SK-N-SH (cell line): ENCODE data around the gene MCC. TPM values are rescaled to one million over a fixed set of nuclear protein-coding genes. Genes with fewer than 3 reads are reported as not detected.

Source experiments
- CTCF ChIA-PET: fragments of 300-600, 350-600 bp; formaldehyde crosslinking; extraction: SDS; loops from one replicate; lab custom pipeline; 2021; lab: Yijun Ruan, JAX
- POLR2A ChIA-PET: fragments of 350-600 bp; sonication (Branson Sonifier 250); formaldehyde crosslinking; extraction: SDS; loops from one replicate; lab custom pipeline; 2020; ENCODE audit warnings: antibody characterized with exemption, inconsistent platforms; lab: Yijun Ruan, JAX
- DNase-seq: peaks from one replicate; pipeline ENCODE4 v3.0.0; 2012
- H2AFZ ChIP-seq: fragments of 200-600 bp; sonication (generic); 2 replicates; pipeline ENCODE4 v1.8.1; 2016; ENCODE audit warnings: antibody characterized with exemption, mild to moderate bottlenecking, low read depth
- H3F3A ChIP-seq: fragments of 200-600 bp; sonication (generic); replicated peaks from 2 replicates; pipeline ENCODE3; 2016; ENCODE audit warnings: antibody characterized with exemption, mild to moderate bottlenecking; ENCODE audit not compliant: insufficient read depth
- H3K27ac ChIP-seq, 2 experiments: fragments of 200-500 bp in 1 of 2; fragments of 200-600 bp in 1 of 2; sonication (Bioruptor generic) in 1 of 2; sonication (generic), shearing (Covaris generic) in 1 of 2; 2 replicates each; pipeline versions ENCODE4 v1.5.1 to v1.6.1; 2014 to 2016; ENCODE audit warnings: low read depth in 2 of 2, inconsistent platforms in 1 of 2, low read length in 1 of 2, mild to moderate bottlenecking in 1 of 2, mixed read lengths in 1 of 2
- H3K27me3 ChIP-seq: fragments of 200-600 bp; sonication (generic), shearing (Covaris generic); 2 replicates; pipeline ENCODE4 v1.6.1; 2016; ENCODE audit warnings: mixed run types; ENCODE audit not compliant: insufficient read depth
- H3K36me3 ChIP-seq, 2 experiments: fragments of 200-500 bp in 1 of 2; fragments of 200-600 bp in 1 of 2; sonication (Bioruptor generic) in 1 of 2; sonication (generic) in 1 of 2; replicated peaks in 1 of 2; 2 replicates each; pipeline versions ENCODE3 to v1.5.1; 2014 to 2016; ENCODE audit warnings: low read length in 1 of 2, mild to moderate bottlenecking in 1 of 2; ENCODE audit not compliant: insufficient read depth in 2 of 2, control insufficient read depth in 1 of 2
- H3K4me1 ChIP-seq, 2 experiments: fragments of 200-500 bp in 1 of 2; fragments of 200-600 bp in 1 of 2; sonication (Bioruptor generic) in 1 of 2; sonication (generic), shearing (Covaris generic) in 1 of 2; 2 replicates each; pipeline versions ENCODE4 v1.5.1 to v1.6.1; 2014 to 2016; ENCODE audit warnings: low read depth in 1 of 2, low read length in 1 of 2, mixed run types in 1 of 2; ENCODE audit not compliant: insufficient read depth in 2 of 2, control insufficient read depth in 1 of 2
- H3K4me2 ChIP-seq: fragments of 200-600 bp; sonication (generic), shearing (Covaris generic); 2 replicates; pipeline ENCODE4 v1.6.1; 2017; ENCODE audit warnings: mixed run types
- H3K4me3 ChIP-seq, 2 experiments: fragments of 200-500 bp in 1 of 2; fragments of 200-600 bp in 1 of 2; sonication (Bioruptor generic) in 1 of 2; sonication (generic), shearing (Covaris generic) in 1 of 2; 2 replicates each; pipeline versions ENCODE4 v1.5.1 to v1.8.1; 2014 to 2016; ENCODE audit warnings: low read depth in 2 of 2, inconsistent platforms in 1 of 2, low read length in 1 of 2, mild to moderate bottlenecking in 1 of 2, mixed read lengths in 1 of 2, moderate library complexity in 1 of 2
- H3K79me2 ChIP-seq: fragments of 200-600 bp; sonication (generic); 2 replicates; pipeline ENCODE4 v1.8.1; 2017; ENCODE audit warnings: mild to moderate bottlenecking; ENCODE audit not compliant: insufficient read depth
- H3K9ac ChIP-seq: fragments of 200-600 bp; sonication (generic); 2 replicates; pipeline ENCODE4 v1.6.1; 2017; ENCODE audit warnings: mixed run types
- H3K9me2 ChIP-seq: fragments of 200-600 bp; sonication (generic); 2 replicates; pipeline ENCODE4 v1.6.1; 2017; ENCODE audit warnings: mixed run types
- H3K9me3 ChIP-seq: fragments of 200-600 bp; sonication (generic); 2 replicates; pipeline ENCODE4 v1.6.1; 2017; ENCODE audit warnings: mixed run types, mild to moderate bottlenecking, moderate library complexity
- H4K20me1 ChIP-seq: fragments of 200-600 bp; sonication (generic); 2 replicates; pipeline ENCODE4 v1.6.1; 2017; ENCODE audit warnings: mild to moderate bottlenecking, mixed run types; ENCODE audit not compliant: insufficient read depth
- CHD2 ChIP-seq: fragments of 150-350 bp; IDR thresholded peaks from 2 replicates; pipeline ENCODE4 v1.6.1; 2018; ENCODE audit warnings: low read length; ENCODE audit not compliant: partially characterized antibody
- EP300 ChIP-seq, 2 experiments: IDR thresholded peaks; 2 replicates each; pipeline versions ENCODE4 v1.4.0 to v1.6.1; 2012; ENCODE audit warnings: borderline replicate concordance in 1 of 2, low read depth in 1 of 2, low read length in 1 of 2
- EZH2phosphoT487 ChIP-seq: fragments of 200-600 bp; sonication (generic); IDR thresholded peaks from 2 replicates; pipeline ENCODE4 v1.6.1; 2017; ENCODE audit warnings: low read depth, mixed run types, mild to moderate bottlenecking, antibody characterized with exemption, moderate library complexity, borderline replicate concordance
- FOSL2 ChIP-seq: IDR thresholded peaks from 2 replicates; pipeline ENCODE4 v1.4.0; 2012; ENCODE audit warnings: low read depth, mild to moderate bottlenecking, moderate library complexity, borderline replicate concordance
- FOXM1 ChIP-seq: IDR thresholded peaks from 2 replicates; pipeline ENCODE4 v1.4.0; 2012; ENCODE audit warnings: low read depth, mild to moderate bottlenecking
- GABPA ChIP-seq: IDR thresholded peaks from 2 replicates; pipeline ENCODE4 v1.4.0; 2012; ENCODE audit warnings: low read depth, mild to moderate bottlenecking
- JUND ChIP-seq: IDR thresholded peaks from 2 replicates; pipeline ENCODE4 v1.4.0; 2012
- MEF2A ChIP-seq: IDR thresholded peaks from 2 replicates; pipeline ENCODE4 v1.4.0; 2012; ENCODE audit warnings: low read depth, borderline replicate concordance
- MXI1 ChIP-seq: IDR thresholded peaks from 2 replicates; pipeline ENCODE4 v1.6.1; 2012; ENCODE audit warnings: mild to moderate bottlenecking, low read depth, low read length, improper control_type of control experiment
- NFIC ChIP-seq: IDR thresholded peaks from 2 replicates; pipeline ENCODE4 v1.4.0; 2012; ENCODE audit warnings: borderline replicate concordance
- NRF1 ChIP-seq: IDR thresholded peaks from 2 replicates; pipeline ENCODE4 v1.6.1; 2012; ENCODE audit warnings: low read depth, mild to moderate bottlenecking, low read length
- PBX3 ChIP-seq: IDR thresholded peaks from 2 replicates; pipeline ENCODE4; 2012
- POLR2AphosphoS5 ChIP-seq: IDR thresholded peaks from 2 replicates; pipeline ENCODE4 v1.6.1; 2012; ENCODE audit warnings: low read depth, low read length
- RFX5 ChIP-seq: IDR thresholded peaks from 2 replicates; pipeline ENCODE4 v1.6.1; 2012; ENCODE audit warnings: mild to moderate bottlenecking, improper control_type of control experiment, low read length
- RXRA ChIP-seq: IDR thresholded peaks from 2 replicates; pipeline ENCODE4 v1.4.0; 2012; ENCODE audit warnings: low read depth, mild to moderate bottlenecking, borderline replicate concordance
- SIN3A ChIP-seq: IDR thresholded peaks from 2 replicates; pipeline ENCODE4 v1.6.1; 2012; ENCODE audit warnings: low read depth, mild to moderate bottlenecking, low read length, moderate library complexity, borderline replicate concordance
- SMC3 ChIP-seq: IDR thresholded peaks from 2 replicates; pipeline ENCODE4 v1.6.1; 2012; ENCODE audit warnings: low read depth, low read length, improper control_type of control experiment
- TAF1 ChIP-seq: IDR thresholded peaks from 2 replicates; pipeline ENCODE4 v1.6.1; 2012; ENCODE audit warnings: low read depth, mild to moderate bottlenecking, low read length, moderate library complexity, borderline replicate concordance
- TCF12 ChIP-seq: IDR thresholded peaks from 2 replicates; pipeline ENCODE4 v1.4.0; 2012
- TEAD4 ChIP-seq: IDR thresholded peaks from 2 replicates; pipeline ENCODE4 v1.4.0; 2012; ENCODE audit warnings: mild to moderate bottlenecking, borderline replicate concordance; ENCODE audit not compliant: insufficient read depth
- YY1 ChIP-seq: IDR thresholded peaks from 2 replicates; pipeline ENCODE4 v1.4.0; 2012; ENCODE audit warnings: low read depth, mild to moderate bottlenecking
- ZBTB33 ChIP-seq: IDR thresholded peaks from 2 replicates; pipeline ENCODE4 v1.4.0; 2012; ENCODE audit warnings: low read depth, borderline replicate concordance
- polyA plus RNA-seq, 3 experiments: library from polyadenylated mRNA; depleted of rRNA; stranded (reverse); fragments of >200 nt; gene quantifications; 2 replicates each; pipeline ENCODE4 v1.2.3, GENCODE V29; 2012
- TF ChIP-seq, protein P1 (sequence below): fragments of 150-350 bp; IDR thresholded peaks from 2 replicates; pipeline ENCODE4 v1.6.1; 2016; ENCODE audit warnings: mild to moderate bottlenecking, low read depth, low read length
- TF ChIP-seq, protein P2 (sequence below): fragments of 150-350 bp; IDR thresholded peaks from 2 replicates; pipeline ENCODE4 v1.6.1; 2017; ENCODE audit warnings: antibody characterized with exemption, low read length, low read depth, borderline replicate concordance
- TF ChIP-seq, protein P3 (sequence below): IDR thresholded peaks from 2 replicates; pipeline ENCODE4 v1.6.1; 2012; ENCODE audit warnings: mild to moderate bottlenecking, low read depth, low read length, moderate library complexity
- TF ChIP-seq, protein P4 (sequence below): IDR thresholded peaks from 2 replicates; pipeline ENCODE4 v1.4.0; 2012; ENCODE audit warnings: low read depth

Gene MCC
- polyA plus RNA-seq, 1 of the 3 experiments (the other 2 are of a cell fraction), result 3.6 TPM

GRCh38 chr5:113237893-113238292, 250.4 kb downstream of the MCC start:
- no peaks in the 10 kb centered on the region for H3K36me3 ChIP-seq
- DNase-seq, result peak; percentile 48
- CTCF ChIA-PET, result interaction anchor here (0.5 to 1.7 kb wide), 5 partner anchors 10 to 242 kb away, joined by 3 to 5 read pairs (median 4); no protein-coding TSS in a partner anchor
- TF ChIP-seq MEF2A (no peak), JUND (no peak), RXRA (no peak), GABPA (no peak), FOSL2 (no peak), ZBTB33 (no peak), TEAD4 (no peak), EP300 (IDR thresholded peaks at IDR 0.05; ENCODE audit: borderline replicate concordance in 1 of 2, low read depth in 1 of 2, low read length in 1 of 2) (peak in 1 of 2 experiments; percentile 51; a peak in 1 of 4 replicates), MXI1 (peak; percentile 72), TCF12 (no peak; the same call in 1 of the 2 replicates), TAF1 (no peak), CHD2 (peak; percentile 38), SIN3A (no peak), YY1 (no peak), SMC3 (no peak), POLR2AphosphoS5 (no peak), FOXM1 (no peak), NRF1 (no peak), PBX3 (no peak), RFX5 (no peak), EZH2phosphoT487 (no peak), NFIC (no peak)
- TF ChIP-seq, protein P1, sequence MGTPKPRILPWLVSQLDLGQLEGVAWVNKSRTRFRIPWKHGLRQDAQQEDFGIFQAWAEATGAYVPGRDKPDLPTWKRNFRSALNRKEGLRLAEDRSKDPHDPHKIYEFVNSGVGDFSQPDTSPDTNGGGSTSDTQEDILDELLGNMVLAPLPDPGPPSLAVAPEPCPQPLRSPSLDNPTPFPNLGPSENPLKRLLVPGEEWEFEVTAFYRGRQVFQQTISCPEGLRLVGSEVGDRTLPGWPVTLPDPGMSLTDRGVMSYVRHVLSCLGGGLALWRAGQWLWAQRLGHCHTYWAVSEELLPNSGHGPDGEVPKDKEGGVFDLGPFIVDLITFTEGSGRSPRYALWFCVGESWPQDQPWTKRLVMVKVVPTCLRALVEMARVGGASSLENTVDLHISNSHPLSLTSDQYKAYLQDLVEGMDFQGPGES, result no peak
- TF ChIP-seq, protein P2, sequence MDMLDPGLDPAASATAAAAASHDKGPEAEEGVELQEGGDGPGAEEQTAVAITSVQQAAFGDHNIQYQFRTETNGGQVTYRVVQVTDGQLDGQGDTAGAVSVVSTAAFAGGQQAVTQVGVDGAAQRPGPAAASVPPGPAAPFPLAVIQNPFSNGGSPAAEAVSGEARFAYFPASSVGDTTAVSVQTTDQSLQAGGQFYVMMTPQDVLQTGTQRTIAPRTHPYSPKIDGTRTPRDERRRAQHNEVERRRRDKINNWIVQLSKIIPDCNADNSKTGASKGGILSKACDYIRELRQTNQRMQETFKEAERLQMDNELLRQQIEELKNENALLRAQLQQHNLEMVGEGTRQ, result no peak
- TF ChIP-seq, protein P3, sequence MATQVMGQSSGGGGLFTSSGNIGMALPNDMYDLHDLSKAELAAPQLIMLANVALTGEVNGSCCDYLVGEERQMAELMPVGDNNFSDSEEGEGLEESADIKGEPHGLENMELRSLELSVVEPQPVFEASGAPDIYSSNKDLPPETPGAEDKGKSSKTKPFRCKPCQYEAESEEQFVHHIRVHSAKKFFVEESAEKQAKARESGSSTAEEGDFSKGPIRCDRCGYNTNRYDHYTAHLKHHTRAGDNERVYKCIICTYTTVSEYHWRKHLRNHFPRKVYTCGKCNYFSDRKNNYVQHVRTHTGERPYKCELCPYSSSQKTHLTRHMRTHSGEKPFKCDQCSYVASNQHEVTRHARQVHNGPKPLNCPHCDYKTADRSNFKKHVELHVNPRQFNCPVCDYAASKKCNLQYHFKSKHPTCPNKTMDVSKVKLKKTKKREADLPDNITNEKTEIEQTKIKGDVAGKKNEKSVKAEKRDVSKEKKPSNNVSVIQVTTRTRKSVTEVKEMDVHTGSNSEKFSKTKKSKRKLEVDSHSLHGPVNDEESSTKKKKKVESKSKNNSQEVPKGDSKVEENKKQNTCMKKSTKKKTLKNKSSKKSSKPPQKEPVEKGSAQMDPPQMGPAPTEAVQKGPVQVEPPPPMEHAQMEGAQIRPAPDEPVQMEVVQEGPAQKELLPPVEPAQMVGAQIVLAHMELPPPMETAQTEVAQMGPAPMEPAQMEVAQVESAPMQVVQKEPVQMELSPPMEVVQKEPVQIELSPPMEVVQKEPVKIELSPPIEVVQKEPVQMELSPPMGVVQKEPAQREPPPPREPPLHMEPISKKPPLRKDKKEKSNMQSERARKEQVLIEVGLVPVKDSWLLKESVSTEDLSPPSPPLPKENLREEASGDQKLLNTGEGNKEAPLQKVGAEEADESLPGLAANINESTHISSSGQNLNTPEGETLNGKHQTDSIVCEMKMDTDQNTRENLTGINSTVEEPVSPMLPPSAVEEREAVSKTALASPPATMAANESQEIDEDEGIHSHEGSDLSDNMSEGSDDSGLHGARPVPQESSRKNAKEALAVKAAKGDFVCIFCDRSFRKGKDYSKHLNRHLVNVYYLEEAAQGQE, result no peak
- TF ChIP-seq, protein P4, sequence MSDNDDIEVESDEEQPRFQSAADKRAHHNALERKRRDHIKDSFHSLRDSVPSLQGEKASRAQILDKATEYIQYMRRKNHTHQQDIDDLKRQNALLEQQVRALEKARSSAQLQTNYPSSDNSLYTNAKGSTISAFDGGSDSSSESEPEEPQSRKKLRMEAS, result no peak

More at GRCh38 chr5:113237893-113238292, 250.4 kb downstream of the MCC start:
- H3K4me2 ChIP-seq, result no peak overlapping the region
- H3K9me2 ChIP-seq, result no peaks in the 10 kb centered on the region
- H2AFZ ChIP-seq, result no peak overlapping the region
- H3K79me2 ChIP-seq, result no peaks in the 10 kb centered on the region
- no peak overlapping the region for H3K9ac ChIP-seq
- H3K27ac ChIP-seq, result peak overlapping the region in 1 of 2 experiments; percentile 91; a peak in 2 of 4 replicates
- H3F3A ChIP-seq, result no peaks in the 10 kb centered on the region
- H3K4me3 ChIP-seq, result no peak overlapping the region
- H4K20me1 ChIP-seq, result no peaks in the 10 kb centered on the region
- no peaks in the 10 kb centered on the region for H3K9me3 ChIP-seq
- POLR2A ChIA-PET, result interaction anchor here (1.4 kb wide), 1 partner anchor 57 kb away, joined by 7 read pairs; no protein-coding TSS in a partner anchor
- no peaks in the 10 kb centered on the region for H3K27me3 ChIP-seq
- H3K4me1 ChIP-seq, result peaks cover 0 to 23% of the 10 kb centered on the region in 2 experiments; a peak in 2 of 4 replicates
